H9 (cell line): ENCODE results near the gene NUP98. TPM values are rescaled to one million over a fixed set of nuclear protein-coding genes. Genes with fewer than 3 reads are reported as not detected.

Experiments used
- DNase-seq: peaks from one replicate; pipeline ENCODE4 v3.0.0-alpha.2; 2017
- H2AFZ ChIP-seq: one replicate; pipeline ENCODE4 v1.6.1; 2013; ENCODE audit warnings: mild to moderate bottlenecking, low read length, control low read depth, moderate library complexity
- H2AK5ac ChIP-seq: 2 replicates; pipeline ENCODE4 v1.6.1; 2013; ENCODE audit warnings: low read length, control low read depth, mixed read lengths; ENCODE audit not compliant: insufficient read length
- H2BK120ac ChIP-seq: one replicate; pipeline ENCODE4 v1.6.1; 2013; ENCODE audit warnings: low read depth, mild to moderate bottlenecking, low read length, control low read depth, inconsistent platforms; ENCODE audit not compliant: poor library complexity, severe bottlenecking
- H2BK12ac ChIP-seq: 2 replicates; pipeline ENCODE4 v1.6.1; 2013; ENCODE audit warnings: low read length, control low read depth, mixed read lengths, low read depth; ENCODE audit not compliant: insufficient read length
- H2BK15ac ChIP-seq: 2 replicates; pipeline ENCODE4 v1.6.1; 2013; ENCODE audit warnings: low read depth, low read length, control low read depth
- H2BK20ac ChIP-seq: one replicate; pipeline ENCODE4 v1.6.1; 2013; ENCODE audit warnings: low read depth, mild to moderate bottlenecking, low read length, control low read depth, inconsistent platforms; ENCODE audit not compliant: poor library complexity, severe bottlenecking
- H2BK5ac ChIP-seq: 2 replicates; pipeline ENCODE4 v1.6.1; 2013; ENCODE audit warnings: low read length, control low read depth, mixed read lengths; ENCODE audit not compliant: insufficient read length
- H3K14ac ChIP-seq: 2 replicates; pipeline ENCODE4 v1.6.1; 2013; ENCODE audit warnings: low read length, control low read depth; ENCODE audit not compliant: insufficient read depth
- H3K18ac ChIP-seq: 2 replicates; pipeline ENCODE4 v1.6.1; 2013; ENCODE audit warnings: low read depth, mild to moderate bottlenecking, mixed read lengths, low read length, control low read depth; ENCODE audit not compliant: insufficient read length
- H3K23ac ChIP-seq: 2 replicates; pipeline ENCODE4 v1.6.1; 2013; ENCODE audit warnings: low read length, control low read depth, mixed read lengths, low read depth; ENCODE audit not compliant: insufficient read length
- H3K23me2 ChIP-seq: 2 replicates; pipeline ENCODE4 v1.6.1; 2013; ENCODE audit warnings: low read depth, mild to moderate bottlenecking, mixed read lengths, low read length, control low read depth; ENCODE audit not compliant: insufficient read length, poor library complexity, severe bottlenecking
- H3K27ac ChIP-seq: 2 replicates; pipeline ENCODE4 v1.5.1; 2013; ENCODE audit warnings: low read length, control low read depth, mixed read lengths, low read depth; ENCODE audit not compliant: insufficient read length
- H3K27me3 ChIP-seq: 2 replicates; pipeline ENCODE4 v1.6.1; 2013; ENCODE audit warnings: low read length, control low read depth, inconsistent platforms; ENCODE audit not compliant: insufficient read depth
- H3K4ac ChIP-seq: 2 replicates; pipeline ENCODE4 v1.6.1; 2013; ENCODE audit warnings: low read depth, mild to moderate bottlenecking, control low read depth, inconsistent platforms, low read length, moderate library complexity
- H3K4me1 ChIP-seq: 2 replicates; pipeline ENCODE4 v1.6.1; 2013; ENCODE audit warnings: low read length, control low read depth, inconsistent platforms; ENCODE audit not compliant: insufficient read depth
- H3K4me2 ChIP-seq: 2 replicates; pipeline ENCODE4 v1.6.1; 2013; ENCODE audit warnings: low read length, control low read depth, mixed read lengths; ENCODE audit not compliant: insufficient read length, insufficient read depth
- H3K56ac ChIP-seq: 2 replicates; pipeline ENCODE4 v1.6.1; 2013; ENCODE audit warnings: low read depth, mild to moderate bottlenecking, mixed read lengths, low read length, control low read depth; ENCODE audit not compliant: insufficient read length
- H3K79me1 ChIP-seq: 2 replicates; pipeline ENCODE4 v1.6.1; 2013; ENCODE audit warnings: low read depth, mild to moderate bottlenecking, moderate library complexity, low read length, control low read depth, inconsistent platforms; ENCODE audit not compliant: insufficient read depth, poor library complexity, severe bottlenecking
- H3K79me2 ChIP-seq: 2 replicates; pipeline ENCODE4 v1.6.1; 2013; ENCODE audit warnings: low read length, control low read depth, inconsistent platforms; ENCODE audit not compliant: insufficient read depth
- H3K9ac ChIP-seq: 2 replicates; pipeline ENCODE4 v1.6.1; 2013; ENCODE audit warnings: low read length, control low read depth, mixed read lengths; ENCODE audit not compliant: insufficient read length; ENCODE audit errors: extremely low read depth
- H3K9me3 ChIP-seq: one replicate; pipeline ENCODE4 v1.6.1; 2013; ENCODE audit warnings: low read depth, low read length, inconsistent platforms; ENCODE audit not compliant: control insufficient read depth
- H3T11ph ChIP-seq: one replicate; pipeline ENCODE4 v1.6.1; 2013; ENCODE audit warnings: mild to moderate bottlenecking, low read length, control low read depth, inconsistent platforms
- H4K20me1 ChIP-seq: one replicate; pipeline ENCODE4 v1.6.1; 2013; ENCODE audit not compliant: control insufficient read depth, insufficient read length, insufficient read depth
- H4K5ac ChIP-seq: 2 replicates; pipeline ENCODE4 v1.6.1; 2013; ENCODE audit warnings: low read depth, mild to moderate bottlenecking, mixed read lengths, low read length, control low read depth; ENCODE audit not compliant: insufficient read length
- H4K8ac ChIP-seq: replicated peaks from 2 replicates; pipeline ENCODE4 v1.6.1; 2013; ENCODE audit warnings: low read length, control low read depth, mixed read lengths, low read depth; ENCODE audit not compliant: insufficient read length
- H4K91ac ChIP-seq: 2 replicates; pipeline ENCODE4 v1.6.1; 2013; ENCODE audit warnings: low read depth, mild to moderate bottlenecking, moderate library complexity, mixed read lengths, low read length, control low read depth; ENCODE audit not compliant: insufficient read length
- H3K27ac Mint-ChIP-seq, 3 experiments: 2 replicates in 2 of 3; 3 replicates in 1 of 3; pipeline ENCODE4 v1.8.0; 2020 to 2021; ENCODE audit warnings: mixed read lengths in 3 of 3, mild to moderate bottlenecking in 1 of 3, moderate library complexity in 1 of 3
- H3K27me3 Mint-ChIP-seq: 2 replicates; pipeline ENCODE4 v1.8.0; 2021; ENCODE audit warnings: low read depth, mild to moderate bottlenecking, moderate library complexity, mixed read lengths
- H3K36me3 Mint-ChIP-seq, 3 experiments: 2 replicates in 2 of 3; 3 replicates in 1 of 3; pipeline ENCODE4 v1.8.0; 2020 to 2021; ENCODE audit warnings: low read depth in 3 of 3, mixed read lengths in 3 of 3; ENCODE audit not compliant: insufficient read depth in 1 of 3
- H3K4me1 Mint-ChIP-seq, 2 experiments: 2 replicates each; pipeline ENCODE4 v1.8.0; 2020; ENCODE audit warnings: mixed read lengths in 2 of 2
- H3K4me3 Mint-ChIP-seq, 2 experiments: 2 replicates in 1 of 2; 3 replicates in 1 of 2; pipeline ENCODE4 v1.8.0; 2020 to 2021; ENCODE audit warnings: mild to moderate bottlenecking in 2 of 2, mixed read lengths in 2 of 2, moderate library complexity in 1 of 2
- H3K9me3 Mint-ChIP-seq, 2 experiments: 2 replicates in 1 of 2; 3 replicates in 1 of 2; pipeline ENCODE4 v1.8.0; 2020; ENCODE audit warnings: mild to moderate bottlenecking in 2 of 2, mixed read lengths in 2 of 2, moderate library complexity in 1 of 2
- CTCF ChIP-seq: fragments of 200-600 bp; sonication (generic); conservative IDR thresholded peaks from 3 replicates; pipeline ENCODE4 v1.8.0; 2021; ENCODE audit warnings: antibody characterized with exemption, mild to moderate bottlenecking
- WGBS: extraction: QIAGEN DNeasy Blood & Tissue Kit; methylation state at CpG from one replicate; pipeline ENCODE4 v1.1.7; 2013; ENCODE audit warnings: missing lambda C conversion rate, low lambda C conversion rate, mixed read lengths; ENCODE audit not compliant: insufficient read length; ENCODE audit errors: extremely low coverage; 5-methylcytosine and 5-hydroxymethylcytosine counted together
- total RNA-seq: library from RNA; stranded (reverse); gene quantifications from 2 replicates; pipeline ENCODE4 v1.2.1, GENCODE V29; 2021

The NUP98 gene
- total RNA-seq, 1 experiment from 2014 or later, result 105 TPM

GRCh38 chr11:3834664-3835461 lies 37.5 kb upstream of the NUP98 start:
- Histone ChIP-seq H3K27me3 (no peaks in the 10 kb centered on the region), H4K8ac (no peak overlapping the region), H3K4ac (no peak overlapping the region), H2BK20ac (no peak overlapping the region), H3K4me2 (peak overlapping the region; percentile 24), H2BK5ac (no peak overlapping the region), H3K23ac (no peak overlapping the region), H2BK120ac (no peak overlapping the region), H3K27ac (no peak overlapping the region), H3K79me2 (peaks cover 2% of the 10 kb centered on the region; the same call in 1 of the 2 replicates), H3K79me1 (no peaks in the 10 kb centered on the region), H3K18ac (no peak overlapping the region), H3K56ac (no peak overlapping the region), H3K9me3 (no peaks in the 10 kb centered on the region), H4K20me1 (peaks cover 6% of the 10 kb centered on the region), H3K9ac (no peak overlapping the region), H2AK5ac (no peak overlapping the region), H2BK12ac (no peak overlapping the region), H3K4me1 (peaks cover 17% of the 10 kb centered on the region), H4K91ac (no peak overlapping the region), H4K5ac (no peak overlapping the region), H3K14ac (no peak overlapping the region; the same call in 1 of the 2 replicates), H2BK15ac (no peak overlapping the region), H3T11ph (no peak overlapping the region), H3K23me2 (no peaks in the 10 kb centered on the region), H2AFZ (no peak overlapping the region)
- WGBS, result no CpG with 5 or more reads among the region's 7 CpGs
- DNase-seq, result no peak
- Mint-ChIP-seq H3K36me3 (peaks cover 22 to 34% (median 23%) of the 10 kb centered on the region in 3 experiments), H3K9me3 (no peaks in the 10 kb centered on the region), H3K4me1 (peaks cover 52% of the 10 kb centered on the region in 2 experiments), H3K27me3 (no peaks in the 10 kb centered on the region), H3K4me3 (peak overlapping the region in 1 of 2 experiments; percentile 24; a peak in 2 of 5 replicates), H3K27ac (peak overlapping the region in 2 of 3 experiments; percentile 2 to 66; a peak in 3 of 7 replicates)
- no peak for TF ChIP-seq CTCF
